Thyroid gland (tissue), 4 donors: ENCODE measurements around the gene TPCN1.

ENCODE experiments used
- CTCF ChIP-seq, 6 experiments: fragments of 200-600 bp in 3 of 6; fragments of 450-650 bp in 3 of 6; sonication (generic) in 3 of 6; IDR thresholded peaks; one replicate each; pipeline ENCODE4 v1.5.1; 2016 to 2019; ENCODE audit warnings: antibody characterized with exemption in 6 of 6, mild to moderate bottlenecking in 2 of 6, inconsistent platforms in 1 of 6, moderate library complexity in 1 of 6
- POLR2A ChIP-seq, 2 donors: fragments of 450-650 bp; IDR thresholded peaks; one replicate each; pipeline ENCODE4 v1.6.1; 2017; ENCODE audit warnings: antibody characterized with exemption in 2 of 2, mild to moderate bottlenecking in 2 of 2, moderate library complexity in 1 of 2

- no peak for TF ChIP-seq CTCF (IDR thresholded peaks at IDR 0.05)
- no peak for TF ChIP-seq POLR2A (IDR thresholded peaks at IDR 0.05)
These were observed 49.1 kb upstream of the TPCN1 start for GRCh38 chr12:113172185-113172584.
